Karpas-422 (cell line): ENCODE measurements around the gene CTCFL. TPM values are rescaled to one million over a fixed set of nuclear protein-coding genes. Genes with fewer than 3 reads are reported as not detected.

Experiments
- DNase-seq: peaks from one replicate; pipeline ENCODE4 v3.0.0-alpha.2; 2015
- H2AFZ ChIP-seq: fragments of 200-600 bp; sonication (generic); 2 replicates; pipeline ENCODE4 v1.6.1; 2014; ENCODE audit warnings: antibody characterized with exemption, low read length, mixed read lengths
- H3K27ac ChIP-seq: fragments of 200-600 bp; sonication (generic); 2 replicates; pipeline ENCODE4 v1.5.1; 2014; ENCODE audit warnings: mild to moderate bottlenecking, low read length, moderate library complexity
- H3K27me3 ChIP-seq: fragments of 200-600 bp; sonication (generic); 2 replicates; pipeline ENCODE4 v1.6.1; 2014; ENCODE audit warnings: low read length, mixed read lengths
- H3K36me3 ChIP-seq: fragments of 200-600 bp; sonication (generic); 2 replicates; pipeline ENCODE4 v1.6.1; 2014; ENCODE audit warnings: low read length, mixed read lengths; ENCODE audit not compliant: insufficient read depth
- H3K4me1 ChIP-seq: fragments of 200-600 bp; sonication (generic); 2 replicates; pipeline ENCODE4 v1.6.1; 2014; ENCODE audit warnings: mild to moderate bottlenecking, low read length, mixed read lengths
- H3K4me2 ChIP-seq: fragments of 200-600 bp; sonication (generic); 2 replicates; pipeline ENCODE4 v1.6.1; 2014; ENCODE audit warnings: low read length, low read depth, mild to moderate bottlenecking; ENCODE audit not compliant: poor library complexity, severe bottlenecking
- H3K4me3 ChIP-seq: fragments of 200-600 bp; sonication (generic); 2 replicates; pipeline ENCODE4 v1.5.1; 2014; ENCODE audit warnings: mild to moderate bottlenecking, antibody characterized with exemption, low read length, mixed read lengths
- H3K79me2 ChIP-seq: fragments of 200-600 bp; sonication (generic); 2 replicates; pipeline ENCODE4 v1.6.1; 2014; ENCODE audit warnings: mild to moderate bottlenecking, low read length, mixed read lengths
- H3K9ac ChIP-seq: fragments of 200-600 bp; sonication (generic); 2 replicates; pipeline ENCODE4 v1.6.0; 2014; ENCODE audit warnings: low read length
- H3K9me2 ChIP-seq: fragments of 200-600 bp; sonication (generic), shearing (Covaris generic); replicated peaks from 2 replicates; pipeline ENCODE4 v1.6.0; 2014; ENCODE audit warnings: mild to moderate bottlenecking, low read length, moderate library complexity; ENCODE audit not compliant: insufficient read depth
- H3K9me3 ChIP-seq: fragments of 300-700, 200-600 bp; sonication (generic); 2 replicates; pipeline ENCODE4 v1.6.1; 2014; ENCODE audit warnings: low read length, mixed read lengths
- H4K20me1 ChIP-seq: fragments of 200-600 bp; sonication (generic); 2 replicates; pipeline ENCODE4 v1.6.1; 2014; ENCODE audit warnings: mild to moderate bottlenecking, antibody characterized with exemption, low read length, low read depth; ENCODE audit not compliant: insufficient read depth
- total RNA-seq: library from RNA; depleted of rRNA; stranded (reverse); fragments of >200 nt; shearing (Covaris generic); gene quantifications from 2 replicates; pipeline ENCODE4 v1.2.3, GENCODE V29; 2014; ENCODE audit warnings: low replicate concordance

The CTCFL gene
- total RNA-seq, 1 experiment from 2014 or later = not detected

GRCh38 chr20:57471496-57472372, 53.2 kb downstream of the CTCFL start:
- peak; percentile 65 for DNase-seq
- H3K27ac ChIP-seq = peak overlapping the region; percentile 100
- H3K9me2 ChIP-seq = no peaks in the 10 kb centered on the region
- no peak overlapping the region for H2AFZ ChIP-seq
- peak overlapping the region; percentile 87 for H3K4me2 ChIP-seq
- H3K4me3 ChIP-seq = peak overlapping the region; percentile 66
- no peaks in the 10 kb centered on the region for H3K79me2 ChIP-seq
- H3K4me1 ChIP-seq = peaks cover 97% of the 10 kb centered on the region
- no peaks in the 10 kb centered on the region for H3K9me3 ChIP-seq
- no peaks in the 10 kb centered on the region for H3K36me3 ChIP-seq
- no peaks in the 10 kb centered on the region for H4K20me1 ChIP-seq
- H3K27me3 ChIP-seq = no peaks in the 10 kb centered on the region
- H3K9ac ChIP-seq = peak overlapping the region; percentile 93

- Histone ChIP-seq H3K4me3 (peak overlapping the region; percentile 66), H3K4me1 (peaks cover 97% of the 10 kb centered on the region), H3K4me2 (peak overlapping the region; percentile 87), H3K27ac (peak overlapping the region; percentile 100), H3K9me2 (no peaks in the 10 kb centered on the region), H2AFZ (no peak overlapping the region), H3K27me3 (no peaks in the 10 kb centered on the region), H4K20me1 (no peaks in the 10 kb centered on the region), H3K9ac (peak overlapping the region; percentile 93), H3K79me2 (no peaks in the 10 kb centered on the region), H3K9me3 (no peaks in the 10 kb centered on the region), H3K36me3 (no peaks in the 10 kb centered on the region)
- DNase-seq = peak; percentile 72
Observed at GRCh38 chr20:57470666-57471495, 54.1 kb downstream of the CTCFL start.

DNA sequence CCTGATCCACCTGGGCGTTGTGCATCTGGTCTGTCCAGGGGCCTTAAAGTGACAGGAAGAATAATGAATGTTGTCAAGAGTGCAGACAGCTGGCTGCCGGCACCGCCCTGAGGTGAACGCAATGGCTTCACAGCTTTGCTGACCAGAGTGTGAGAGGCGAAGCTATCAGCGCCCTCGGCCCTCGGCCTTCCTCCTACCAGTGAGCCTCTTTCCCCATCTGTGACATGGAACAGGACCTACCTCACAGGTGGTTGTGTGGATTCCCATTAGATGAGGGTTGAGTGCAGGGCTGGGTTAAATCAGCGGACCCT, 54.8 kb downstream of the CTCFL start:
- H3K4me2 ChIP-seq = peak overlapping the region; percentile 87
- peak overlapping the region; percentile 93 for H3K9ac ChIP-seq
- peak overlapping the region; percentile 66 for H3K4me3 ChIP-seq
- no peak for DNase-seq
- H3K79me2 ChIP-seq = no peaks in the 10 kb centered on the region
- H4K20me1 ChIP-seq = no peaks in the 10 kb centered on the region
- no peaks in the 10 kb centered on the region for H3K9me2 ChIP-seq
- peak overlapping the region; percentile 100 for H3K27ac ChIP-seq
- H3K36me3 ChIP-seq = no peaks in the 10 kb centered on the region
- H3K9me3 ChIP-seq = no peaks in the 10 kb centered on the region
- no peak overlapping the region for H2AFZ ChIP-seq
- peaks cover 97% of the 10 kb centered on the region for H3K4me1 ChIP-seq
- no peaks in the 10 kb centered on the region for H3K27me3 ChIP-seq

- no peaks in the 10 kb centered on the region for H3K36me3 ChIP-seq
- H3K79me2 ChIP-seq = no peaks in the 10 kb centered on the region
- H4K20me1 ChIP-seq = no peaks in the 10 kb centered on the region
- no peaks in the 10 kb centered on the region for H3K9me3 ChIP-seq
- peak overlapping the region; percentile 93 for H3K9ac ChIP-seq
- H3K27ac ChIP-seq = peak overlapping the region; percentile 100
- H2AFZ ChIP-seq = no peak overlapping the region
- peak overlapping the region; percentile 87 for H3K4me2 ChIP-seq
- H3K4me1 ChIP-seq = peaks cover 97% of the 10 kb centered on the region
- H3K4me3 ChIP-seq = peak overlapping the region; percentile 66
- peak; percentile 96 for DNase-seq
- H3K9me2 ChIP-seq = no peaks in the 10 kb centered on the region
- H3K27me3 ChIP-seq = no peaks in the 10 kb centered on the region
Observed at GRCh38 chr20:57469418-57470211, 55.3 kb downstream of the CTCFL start.

DNA sequence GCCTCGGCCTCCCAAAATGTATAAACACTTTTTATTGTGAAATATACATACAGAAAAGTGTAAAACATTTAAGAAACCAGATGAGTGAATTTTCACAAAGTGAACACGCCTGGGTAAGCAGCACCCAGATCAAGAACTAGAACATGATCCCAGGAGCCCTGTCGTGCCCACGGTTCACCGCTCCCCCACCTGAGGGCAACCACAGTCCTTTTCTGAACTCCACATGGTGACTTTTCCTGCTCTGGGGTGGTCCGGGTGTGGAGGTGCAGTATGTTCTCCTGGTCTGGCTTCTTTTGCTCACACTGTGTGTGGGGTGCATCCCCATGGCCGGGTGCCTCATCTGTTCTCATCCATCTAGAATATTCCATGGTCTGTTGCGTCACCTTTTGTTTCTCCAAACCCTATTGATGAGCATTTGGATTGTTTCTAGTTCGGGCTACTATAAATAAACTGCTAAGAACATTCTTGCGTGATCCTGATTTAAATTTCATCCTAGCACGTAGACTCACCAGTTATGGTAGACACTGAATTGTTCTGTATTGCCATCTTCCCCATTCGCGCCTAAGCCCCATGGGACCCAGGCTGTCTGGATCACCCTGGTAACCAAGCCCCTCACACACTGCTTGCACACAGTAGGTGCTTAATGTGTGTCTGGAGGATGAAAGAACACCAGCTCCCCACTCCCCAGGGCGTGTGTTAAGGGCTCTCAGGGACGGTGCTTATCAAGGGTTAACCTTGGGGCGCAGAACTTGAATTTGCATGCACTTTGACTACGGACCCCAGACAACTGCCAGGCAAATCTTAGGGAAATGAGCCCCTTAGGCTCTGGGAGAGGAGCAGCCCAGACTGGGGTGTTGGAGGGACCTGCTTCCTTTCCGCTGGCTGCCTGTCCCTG, 56.2 kb downstream of the CTCFL start:
- Histone ChIP-seq H3K9ac (peak overlapping the region; percentile 93), H3K36me3 (no peaks in the 10 kb centered on the region), H3K27me3 (no peaks in the 10 kb centered on the region), H2AFZ (no peak overlapping the region), H3K9me3 (no peaks in the 10 kb centered on the region), H3K27ac (peak overlapping the region; percentile 100), H3K4me1 (peaks cover 97% of the 10 kb centered on the region), H3K4me2 (peak overlapping the region; percentile 87), H3K79me2 (no peaks in the 10 kb centered on the region), H3K4me3 (peak overlapping the region; percentile 66), H3K9me2 (no peaks in the 10 kb centered on the region), H4K20me1 (no peaks in the 10 kb centered on the region)
- DNase-seq = peak; percentile 97

- Histone ChIP-seq H3K4me3 (no peak overlapping the region), H3K9me3 (no peaks in the 10 kb centered on the region), H3K27ac (peak overlapping the region; percentile 100), H3K4me2 (peak overlapping the region; percentile 87), H3K9me2 (no peaks in the 10 kb centered on the region), H3K27me3 (no peaks in the 10 kb centered on the region), H2AFZ (no peak overlapping the region), H3K36me3 (no peaks in the 10 kb centered on the region), H3K9ac (peak overlapping the region; percentile 26), H3K4me1 (peaks cover 91% of the 10 kb centered on the region), H3K79me2 (no peaks in the 10 kb centered on the region), H4K20me1 (no peaks in the 10 kb centered on the region)
- no peak for DNase-seq
Observed at GRCh38 chr20:57467742-57468141, 57.2 kb downstream of the CTCFL start.

GRCh38 chr20:57465943-57466342, 59.0 kb downstream of the CTCFL start:
- Histone ChIP-seq H3K4me2 (no peak overlapping the region), H3K27ac (peak overlapping the region; percentile 15; the same call in 1 of the 2 replicates), H3K4me1 (peaks cover 73% of the 10 kb centered on the region), H3K9me2 (no peaks in the 10 kb centered on the region), H3K4me3 (no peak overlapping the region), H3K27me3 (no peaks in the 10 kb centered on the region), H3K36me3 (no peaks in the 10 kb centered on the region), H3K79me2 (no peaks in the 10 kb centered on the region), H4K20me1 (no peaks in the 10 kb centered on the region), H3K9me3 (no peaks in the 10 kb centered on the region), H2AFZ (no peak overlapping the region), H3K9ac (no peak overlapping the region)
- peak; percentile 74 for DNase-seq
